H9 (cell line): Measurements from ENCODE around the gene CTNNAL1. TPM values are rescaled to one million over a fixed set of nuclear protein-coding genes. Genes with fewer than 3 reads are reported as not detected.

Source experiments
- DNase-seq: peaks from one replicate; pipeline ENCODE4 v3.0.0-alpha.2; 2017
- H2AFZ ChIP-seq: one replicate; pipeline ENCODE4 v1.6.1; 2013; ENCODE audit warnings: mild to moderate bottlenecking, low read length, control low read depth, moderate library complexity
- H2AK5ac ChIP-seq: 2 replicates; pipeline ENCODE4 v1.6.1; 2013; ENCODE audit warnings: low read length, control low read depth, mixed read lengths; ENCODE audit not compliant: insufficient read length
- H2BK120ac ChIP-seq: one replicate; pipeline ENCODE4 v1.6.1; 2013; ENCODE audit warnings: low read depth, mild to moderate bottlenecking, low read length, control low read depth, inconsistent platforms; ENCODE audit not compliant: poor library complexity, severe bottlenecking
- H2BK12ac ChIP-seq: 2 replicates; pipeline ENCODE4 v1.6.1; 2013; ENCODE audit warnings: low read length, control low read depth, mixed read lengths, low read depth; ENCODE audit not compliant: insufficient read length
- H2BK15ac ChIP-seq: 2 replicates; pipeline ENCODE4 v1.6.1; 2013; ENCODE audit warnings: low read depth, low read length, control low read depth
- H2BK20ac ChIP-seq: one replicate; pipeline ENCODE4 v1.6.1; 2013; ENCODE audit warnings: low read depth, mild to moderate bottlenecking, low read length, control low read depth, inconsistent platforms; ENCODE audit not compliant: poor library complexity, severe bottlenecking
- H2BK5ac ChIP-seq: 2 replicates; pipeline ENCODE4 v1.6.1; 2013; ENCODE audit warnings: low read length, control low read depth, mixed read lengths; ENCODE audit not compliant: insufficient read length
- H3K14ac ChIP-seq: 2 replicates; pipeline ENCODE4 v1.6.1; 2013; ENCODE audit warnings: low read length, control low read depth; ENCODE audit not compliant: insufficient read depth
- H3K18ac ChIP-seq: 2 replicates; pipeline ENCODE4 v1.6.1; 2013; ENCODE audit warnings: low read depth, mild to moderate bottlenecking, mixed read lengths, low read length, control low read depth; ENCODE audit not compliant: insufficient read length
- H3K23ac ChIP-seq: 2 replicates; pipeline ENCODE4 v1.6.1; 2013; ENCODE audit warnings: low read length, control low read depth, mixed read lengths, low read depth; ENCODE audit not compliant: insufficient read length
- H3K23me2 ChIP-seq: 2 replicates; pipeline ENCODE4 v1.6.1; 2013; ENCODE audit warnings: low read depth, mild to moderate bottlenecking, mixed read lengths, low read length, control low read depth; ENCODE audit not compliant: insufficient read length, poor library complexity, severe bottlenecking
- H3K27ac ChIP-seq: 2 replicates; pipeline ENCODE4 v1.5.1; 2013; ENCODE audit warnings: low read length, control low read depth, mixed read lengths, low read depth; ENCODE audit not compliant: insufficient read length
- H3K27me3 ChIP-seq: 2 replicates; pipeline ENCODE4 v1.6.1; 2013; ENCODE audit warnings: low read length, control low read depth, inconsistent platforms; ENCODE audit not compliant: insufficient read depth
- H3K4ac ChIP-seq: 2 replicates; pipeline ENCODE4 v1.6.1; 2013; ENCODE audit warnings: low read depth, mild to moderate bottlenecking, control low read depth, inconsistent platforms, low read length, moderate library complexity
- H3K4me1 ChIP-seq: 2 replicates; pipeline ENCODE4 v1.6.1; 2013; ENCODE audit warnings: low read length, control low read depth, inconsistent platforms; ENCODE audit not compliant: insufficient read depth
- H3K4me2 ChIP-seq: 2 replicates; pipeline ENCODE4 v1.6.1; 2013; ENCODE audit warnings: low read length, control low read depth, mixed read lengths; ENCODE audit not compliant: insufficient read length, insufficient read depth
- H3K56ac ChIP-seq: 2 replicates; pipeline ENCODE4 v1.6.1; 2013; ENCODE audit warnings: low read depth, mild to moderate bottlenecking, mixed read lengths, low read length, control low read depth; ENCODE audit not compliant: insufficient read length
- H3K79me1 ChIP-seq: 2 replicates; pipeline ENCODE4 v1.6.1; 2013; ENCODE audit warnings: low read depth, mild to moderate bottlenecking, moderate library complexity, low read length, control low read depth, inconsistent platforms; ENCODE audit not compliant: insufficient read depth, poor library complexity, severe bottlenecking
- H3K79me2 ChIP-seq: 2 replicates; pipeline ENCODE4 v1.6.1; 2013; ENCODE audit warnings: low read length, control low read depth, inconsistent platforms; ENCODE audit not compliant: insufficient read depth
- H3K9ac ChIP-seq: 2 replicates; pipeline ENCODE4 v1.6.1; 2013; ENCODE audit warnings: low read length, control low read depth, mixed read lengths; ENCODE audit not compliant: insufficient read length; ENCODE audit errors: extremely low read depth
- H3K9me3 ChIP-seq: one replicate; pipeline ENCODE4 v1.6.1; 2013; ENCODE audit warnings: low read depth, low read length, inconsistent platforms; ENCODE audit not compliant: control insufficient read depth
- H3T11ph ChIP-seq: one replicate; pipeline ENCODE4 v1.6.1; 2013; ENCODE audit warnings: mild to moderate bottlenecking, low read length, control low read depth, inconsistent platforms
- H4K20me1 ChIP-seq: one replicate; pipeline ENCODE4 v1.6.1; 2013; ENCODE audit not compliant: control insufficient read depth, insufficient read length, insufficient read depth
- H4K5ac ChIP-seq: 2 replicates; pipeline ENCODE4 v1.6.1; 2013; ENCODE audit warnings: low read depth, mild to moderate bottlenecking, mixed read lengths, low read length, control low read depth; ENCODE audit not compliant: insufficient read length
- H4K8ac ChIP-seq: replicated peaks from 2 replicates; pipeline ENCODE4 v1.6.1; 2013; ENCODE audit warnings: low read length, control low read depth, mixed read lengths, low read depth; ENCODE audit not compliant: insufficient read length
- H4K91ac ChIP-seq: 2 replicates; pipeline ENCODE4 v1.6.1; 2013; ENCODE audit warnings: low read depth, mild to moderate bottlenecking, moderate library complexity, mixed read lengths, low read length, control low read depth; ENCODE audit not compliant: insufficient read length
- H3K27ac Mint-ChIP-seq, 3 experiments: 2 replicates in 2 of 3; 3 replicates in 1 of 3; pipeline ENCODE4 v1.8.0; 2020 to 2021; ENCODE audit warnings: mixed read lengths in 3 of 3, mild to moderate bottlenecking in 1 of 3, moderate library complexity in 1 of 3
- H3K27me3 Mint-ChIP-seq: 2 replicates; pipeline ENCODE4 v1.8.0; 2021; ENCODE audit warnings: low read depth, mild to moderate bottlenecking, moderate library complexity, mixed read lengths
- H3K36me3 Mint-ChIP-seq, 3 experiments: 2 replicates in 2 of 3; 3 replicates in 1 of 3; pipeline ENCODE4 v1.8.0; 2020 to 2021; ENCODE audit warnings: low read depth in 3 of 3, mixed read lengths in 3 of 3; ENCODE audit not compliant: insufficient read depth in 1 of 3
- H3K4me1 Mint-ChIP-seq, 2 experiments: 2 replicates each; pipeline ENCODE4 v1.8.0; 2020; ENCODE audit warnings: mixed read lengths in 2 of 2
- H3K4me3 Mint-ChIP-seq, 2 experiments: 2 replicates in 1 of 2; 3 replicates in 1 of 2; pipeline ENCODE4 v1.8.0; 2020 to 2021; ENCODE audit warnings: mild to moderate bottlenecking in 2 of 2, mixed read lengths in 2 of 2, moderate library complexity in 1 of 2
- H3K9me3 Mint-ChIP-seq, 2 experiments: 2 replicates in 1 of 2; 3 replicates in 1 of 2; pipeline ENCODE4 v1.8.0; 2020; ENCODE audit warnings: mild to moderate bottlenecking in 2 of 2, mixed read lengths in 2 of 2, moderate library complexity in 1 of 2
- WGBS: extraction: QIAGEN DNeasy Blood & Tissue Kit; methylation state at CpG from one replicate; pipeline ENCODE4 v1.1.7; 2013; ENCODE audit warnings: missing lambda C conversion rate, low lambda C conversion rate, mixed read lengths; ENCODE audit not compliant: insufficient read length; ENCODE audit errors: extremely low coverage; 5-methylcytosine and 5-hydroxymethylcytosine counted together
- total RNA-seq: library from RNA; stranded (reverse); gene quantifications from 2 replicates; pipeline ENCODE4 v1.2.1, GENCODE V29; 2021
- TF ChIP-seq, protein P1 (sequence below): fragments of 200-600 bp; sonication (generic); conservative IDR thresholded peaks from 3 replicates; pipeline ENCODE4 v1.8.0; 2021; ENCODE audit warnings: antibody characterized with exemption, mild to moderate bottlenecking

The CTNNAL1 gene
- total RNA-seq, 1 experiment from 2014 or later: 52.9 TPM

DNA sequence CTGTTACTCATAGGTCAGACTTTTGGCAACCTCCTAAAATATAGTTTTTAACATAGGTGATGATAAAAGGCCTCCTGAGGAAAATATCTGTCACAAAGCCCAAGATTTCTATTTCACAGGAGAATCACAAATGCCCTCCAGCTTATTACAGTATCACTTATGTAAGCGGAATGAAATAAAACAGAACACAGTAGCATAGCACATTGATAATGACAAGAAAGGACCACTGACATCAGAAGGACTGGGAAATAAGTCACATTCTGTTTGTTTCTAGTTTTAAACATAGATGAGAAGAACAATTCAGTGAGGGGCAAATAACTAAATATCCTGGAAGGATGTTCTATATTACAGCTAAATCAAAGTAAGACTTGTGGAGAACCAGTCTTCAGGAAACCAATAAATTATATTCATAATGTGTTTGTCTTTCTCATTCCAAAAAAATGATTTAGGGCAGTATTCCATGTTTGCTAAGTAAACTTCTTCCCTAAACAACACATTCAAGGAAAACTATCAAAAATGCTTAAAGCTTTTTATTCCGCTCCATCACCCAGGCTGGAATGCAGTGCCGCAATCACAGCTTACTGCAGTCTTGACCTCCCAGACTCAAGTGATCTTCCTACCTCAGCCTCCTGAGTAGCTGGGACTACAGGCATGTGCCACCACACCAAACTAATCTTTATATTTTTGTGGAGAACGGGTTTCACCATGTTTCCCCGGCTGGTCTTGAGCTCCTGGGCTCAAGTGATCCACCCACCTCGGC, 20.8 kb upstream of the CTNNAL1 start:
- Histone ChIP-seq H3K56ac (no peak overlapping the region), H2BK20ac (no peak overlapping the region), H2AFZ (no peak overlapping the region), H3K18ac (no peak overlapping the region), H2BK120ac (no peak overlapping the region), H3K4me2 (no peak overlapping the region), H2BK15ac (no peak overlapping the region), H3K79me2 (no peaks in the 10 kb centered on the region), H3K9ac (no peak overlapping the region), H3K14ac (no peak overlapping the region), H3K23ac (no peak overlapping the region), H2BK12ac (no peak overlapping the region), H3K27ac (no peak overlapping the region), H3T11ph (no peak overlapping the region), H2AK5ac (no peak overlapping the region), H4K20me1 (no peaks in the 10 kb centered on the region), H3K4me1 (no peaks in the 10 kb centered on the region), H4K8ac (no peak overlapping the region), H4K91ac (no peak overlapping the region), H3K27me3 (no peaks in the 10 kb centered on the region), H3K23me2 (no peaks in the 10 kb centered on the region), H3K9me3 (no peaks in the 10 kb centered on the region), H4K5ac (no peak overlapping the region), H3K4ac (no peak overlapping the region), H2BK5ac (no peak overlapping the region), H3K79me1 (no peaks in the 10 kb centered on the region)
- H3K4me3 Mint-ChIP-seq: no peak overlapping the region
- H3K9me3 Mint-ChIP-seq: no peaks in the 10 kb centered on the region
- H3K27me3 Mint-ChIP-seq: no peaks in the 10 kb centered on the region
- peaks cover 0 to 3% of the 10 kb centered on the region in 2 experiments; a peak in 1 of 4 replicates for H3K4me1 Mint-ChIP-seq
- TF ChIP-seq, protein P1, sequence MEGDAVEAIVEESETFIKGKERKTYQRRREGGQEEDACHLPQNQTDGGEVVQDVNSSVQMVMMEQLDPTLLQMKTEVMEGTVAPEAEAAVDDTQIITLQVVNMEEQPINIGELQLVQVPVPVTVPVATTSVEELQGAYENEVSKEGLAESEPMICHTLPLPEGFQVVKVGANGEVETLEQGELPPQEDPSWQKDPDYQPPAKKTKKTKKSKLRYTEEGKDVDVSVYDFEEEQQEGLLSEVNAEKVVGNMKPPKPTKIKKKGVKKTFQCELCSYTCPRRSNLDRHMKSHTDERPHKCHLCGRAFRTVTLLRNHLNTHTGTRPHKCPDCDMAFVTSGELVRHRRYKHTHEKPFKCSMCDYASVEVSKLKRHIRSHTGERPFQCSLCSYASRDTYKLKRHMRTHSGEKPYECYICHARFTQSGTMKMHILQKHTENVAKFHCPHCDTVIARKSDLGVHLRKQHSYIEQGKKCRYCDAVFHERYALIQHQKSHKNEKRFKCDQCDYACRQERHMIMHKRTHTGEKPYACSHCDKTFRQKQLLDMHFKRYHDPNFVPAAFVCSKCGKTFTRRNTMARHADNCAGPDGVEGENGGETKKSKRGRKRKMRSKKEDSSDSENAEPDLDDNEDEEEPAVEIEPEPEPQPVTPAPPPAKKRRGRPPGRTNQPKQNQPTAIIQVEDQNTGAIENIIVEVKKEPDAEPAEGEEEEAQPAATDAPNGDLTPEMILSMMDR: no peak
- H3K27ac Mint-ChIP-seq: no peak overlapping the region
- peaks cover 17 to 52% (median 44%) of the 10 kb centered on the region in 3 experiments; a peak in 6 of 7 replicates for H3K36me3 Mint-ChIP-seq
- WGBS: no CpG with 5 or more reads among the region's 6 CpGs
- no peak for DNase-seq
